Upper lobe of left lung (tissue), 4 donors: ENCODE results near the gene CDKL1.
"Not testable (repeated sequence)": the region's sequence is repeated elsewhere in the genome, so short reads cannot be mapped to it uniquely, and the experiment has no call there.

Source experiments
- CTCF ChIP-seq, 6 experiments: fragments of 450-650 bp in 4 of 6; fragments of 200-600 bp in 2 of 6; sonication (generic) in 2 of 6; IDR thresholded peaks; one replicate each; pipeline ENCODE4 v1.5.1; 2016 to 2019; ENCODE audit warnings: antibody characterized with exemption in 6 of 6
- POLR2A ChIP-seq, 4 donors: fragments of 450-650 bp; IDR thresholded peaks; one replicate each; pipeline ENCODE4 v1.5.1; 2016 to 2017; ENCODE audit warnings: antibody characterized with exemption in 4 of 4, mild to moderate bottlenecking in 2 of 4

- TF ChIP-seq CTCF, POLR2A (IDR thresholded peaks at IDR 0.05): not testable (repeated sequence)
Observed at GRCh38 chr14:50361473-50362403, 34.9 kb downstream of the CDKL1 start.
